GM18511 (cell line): ENCODE data around the gene STRADA.
A peak's percentile ranks its signal among the peaks of the same experiment; 100 is the strongest.

Experiments
- ATAC-seq: cut with Tn5 transposase; IDR thresholded peaks from one replicate; pipeline ENCODE4 v1.9.1; 2021; ENCODE audit warnings: mild to moderate bottlenecking, moderate library complexity; ENCODE audit not compliant: unreplicated experiment

The STRADA gene

GRCh38 chr17:63741408-63742173, at the start of gene STRADA:
Gene STRADA, minus strand, starts transcription at chr17:63741799. Its CDS starts 13,430 bp downstream, at chr17:63728369.
- ATAC-seq = peak; percentile 89

- no peak for ATAC-seq
Observed at GRCh38 chr17:63790057-63790456, 48.5 kb upstream of the STRADA start.

GRCh38 chr17:63786971-63787711, 45.5 kb upstream of the STRADA start:
- ATAC-seq = no peak

GRCh38 chr17:63786117-63786516, 44.5 kb upstream of the STRADA start:
- no peak for ATAC-seq

GRCh38 chr17:63785556-63785955, 44.0 kb upstream of the STRADA start:
- ATAC-seq = no peak

GRCh38 chr17:63783522-63783921, 41.9 kb upstream of the STRADA start:
- ATAC-seq = no peak

- ATAC-seq = no peak
Observed at GRCh38 chr17:63780928-63781327, 39.3 kb upstream of the STRADA start.

GRCh38 chr17:63780507-63780906, 38.9 kb upstream of the STRADA start:
- ATAC-seq = no peak

GRCh38 chr17:63775420-63775819, 33.8 kb upstream of the STRADA start:
- no peak for ATAC-seq

- ATAC-seq = no peak
Observed at GRCh38 chr17:63774969-63775265, 33.3 kb upstream of the STRADA start.

- peak; percentile 17 for ATAC-seq
Observed at GRCh38 chr17:63774141-63774968, 32.8 kb upstream of the STRADA start, which contains the start of gene DDX42. Gene DDX42, plus strand, starts transcription at chr17:63774170. Its CDS starts 12,880 bp downstream, at chr17:63787050.

- peak; percentile 86 for ATAC-seq
Observed at GRCh38 chr17:63773272-63774140, 31.9 kb upstream of the STRADA start, which contains the start of gene CCDC47. Gene CCDC47, minus strand, starts transcription at chr17:63773597. Its CDS starts 7,422 bp downstream, at chr17:63766175.

GRCh38 chr17:63772801-63773271, 31.2 kb upstream of the STRADA start:
- ATAC-seq = no peak

GRCh38 chr17:63768433-63768832, 26.8 kb upstream of the STRADA start:
- no peak for ATAC-seq

GRCh38 chr17:63766754-63767153, 25.2 kb upstream of the STRADA start:
- no peak for ATAC-seq

- no peak for ATAC-seq
Observed at GRCh38 chr17:63764716-63765115, 23.1 kb upstream of the STRADA start.

GRCh38 chr17:63762161-63763078, 20.8 kb upstream of the STRADA start:
- ATAC-seq = no peak

- ATAC-seq = no peak
Observed at GRCh38 chr17:63760771-63761539, 19.4 kb upstream of the STRADA start.
